K562 (cell line): ENCODE measurements around the gene TMEM141. TPM values are rescaled to one million over a fixed set of nuclear protein-coding genes. Genes with fewer than 3 reads are reported as not detected.

Source experiments
- ATAC-seq: fragments of 200-7000 bp; cut with Tn5 transposase; 3 replicates; pipeline ENCODE4 v1.9.1; 2020; ENCODE audit warnings: moderate library complexity
- BruUV-seq: library from RNA; stranded (reverse); fragments of 400-500 nt; replicated peaks from 2 replicates; lab custom pipeline; 2021; lab: Mats Ljungman, UMichigan
- CTCF ChIA-PET: fragments of 300-600 bp; formaldehyde crosslinking; extraction: SDS; loops from one replicate; lab custom pipeline; 2021; ENCODE audit warnings: low intra/inter-chr PET ratio; lab: Yijun Ruan, JAX
- POLR2A ChIA-PET: fragments of 300-600, 350-650 bp; sonication (Branson Sonifier 250); formaldehyde crosslinking; extraction: SDS; loops from one replicate; lab custom pipeline; 2021; ENCODE audit warnings: antibody characterized with exemption, inconsistent platforms; lab: Yijun Ruan, JAX
- DNase-seq, 4 experiments: peaks; one replicate each; pipeline versions ENCODE4 v3.0.0 to v3.0.0-alpha.2; 2011 to 2018; ENCODE audit warnings: low spot score in 3 of 4, mixed read lengths in 3 of 4; ENCODE audit errors: extremely low read depth in 1 of 4
- FAIRE-seq: peaks from 2 replicates; lab custom pipeline; 2011; peaks lifted over from hg19 to GRCh38; lab: Jason Lieb, UNC
- H2AFZ ChIP-seq: 2 replicates; pipeline ENCODE4 v1.6.0; 2011; ENCODE audit warnings: low read depth, low read length, control low read depth, inconsistent platforms
- H3K27ac ChIP-seq: fragments of 200-600 bp; 3 replicates; pipeline ENCODE4 v1.8.0; 2011; ENCODE audit warnings: low read depth, mild to moderate bottlenecking, control low read depth, inconsistent platforms, low read length, moderate library complexity, mixed read lengths; ENCODE audit errors: extremely low read depth
- H3K27me3 ChIP-seq, 2 experiments: fragments of 300-600 bp in 1 of 2; 2 replicates in 1 of 2; 3 replicates in 1 of 2; pipeline versions ENCODE4 v1.6.0 to v1.8.0; 2011; ENCODE audit warnings: inconsistent platforms in 2 of 2, low read length in 2 of 2, mild to moderate bottlenecking in 1 of 2, mixed read lengths in 1 of 2, moderate library complexity in 1 of 2; ENCODE audit not compliant: control insufficient read depth in 2 of 2, insufficient read depth in 2 of 2
- H3K36me3 ChIP-seq: fragments of 300-600 bp; 3 replicates; pipeline ENCODE4 v1.8.0; 2011; ENCODE audit warnings: mild to moderate bottlenecking, low read length, inconsistent platforms; ENCODE audit not compliant: control insufficient read depth, insufficient read depth
- H3K4me1 ChIP-seq, 2 experiments: fragments of 200-600 bp in 1 of 2; replicated peaks in 1 of 2; 2 replicates in 1 of 2; 3 replicates in 1 of 2; pipeline versions ENCODE4 v1.5.1 to v1.8.0; 2011; ENCODE audit warnings: inconsistent platforms in 2 of 2, low read length in 2 of 2, mild to moderate bottlenecking in 1 of 2, mixed read lengths in 1 of 2, moderate library complexity in 1 of 2; ENCODE audit not compliant: control insufficient read depth in 2 of 2, insufficient read depth in 2 of 2
- H3K4me2 ChIP-seq: 2 replicates; pipeline ENCODE4 v1.6.1; 2011; ENCODE audit warnings: low read length, control low read depth, inconsistent platforms, mixed read lengths; ENCODE audit not compliant: insufficient read depth
- H3K4me3 ChIP-seq: fragments of 200-600 bp; sonication (generic), shearing (Covaris generic); 2 replicates; pipeline ENCODE4 v1.5.1; 2016; ENCODE audit warnings: control low read depth, inconsistent platforms
- H3K79me2 ChIP-seq: fragments of 200-600 bp; 3 replicates; pipeline ENCODE4 v1.8.0; 2011; ENCODE audit warnings: low read length, inconsistent platforms; ENCODE audit not compliant: control insufficient read depth, insufficient read depth
- H3K9ac ChIP-seq, 2 experiments: 2 replicates each; pipeline versions ENCODE4 v1.6.0 to v1.6.1; 2011; ENCODE audit warnings: low read depth in 2 of 2, low read length in 2 of 2, control low read depth in 1 of 2, inconsistent platforms in 1 of 2, mild to moderate bottlenecking in 1 of 2, mixed read lengths in 1 of 2; ENCODE audit not compliant: insufficient read depth in 1 of 2
- H3K9me1 ChIP-seq: one replicate; pipeline ENCODE4 v1.6.0; 2011; ENCODE audit warnings: inconsistent platforms, mild to moderate bottlenecking, low read length, moderate library complexity; ENCODE audit not compliant: control insufficient read depth, insufficient read depth
- H3K9me3 ChIP-seq: replicated peaks from 2 replicates; pipeline ENCODE4 v1.5.1; 2011; ENCODE audit warnings: low read depth, low read length, inconsistent platforms; ENCODE audit not compliant: control insufficient read depth, insufficient read depth
- H4K20me1 ChIP-seq: replicated peaks from 2 replicates; pipeline ENCODE4 v1.6.1; 2011; ENCODE audit warnings: low read length, inconsistent platforms, mixed read lengths; ENCODE audit not compliant: control insufficient read depth, insufficient read depth
- HOXB6 ChIP-seq: fragments of 250-450 bp; sonication (Bioruptor Pico); IDR thresholded peaks from 2 replicates; pipeline ENCODE4 v1.5.1; 2022; ENCODE audit warnings: mild to moderate bottlenecking, borderline replicate concordance
- JUND ChIP-seq, 2 experiments: IDR thresholded peaks; 2 replicates in 1 of 2; 3 replicates in 1 of 2; pipeline ENCODE4 v1.6.1; 2011; ENCODE audit warnings: borderline replicate concordance in 2 of 2, low read depth in 2 of 2, low read length in 2 of 2, improper control_type of control experiment in 1 of 2, missing biosample characterization in 1 of 2, missing genetic modification characterization in 1 of 2, missing genetic modification reagents in 1 of 2
- MTA1 ChIP-seq: fragments of 450-650 bp; IDR thresholded peaks from 2 replicates; pipeline ENCODE4 v1.6.1; 2017; ENCODE audit warnings: borderline replicate concordance
- SIX5 ChIP-seq, 2 experiments: IDR thresholded peaks; 2 replicates each; pipeline ENCODE4 v1.6.1; 2011; ENCODE audit warnings: low read length in 2 of 2, borderline replicate concordance in 1 of 2, low read depth in 1 of 2, mild to moderate bottlenecking in 1 of 2, moderate library complexity in 1 of 2; ENCODE audit not compliant: insufficient read depth in 1 of 2
- YY1 ChIP-seq, 3 experiments: IDR thresholded peaks; 2 replicates each; pipeline ENCODE4 v1.6.1; 2011; ENCODE audit warnings: low read length in 2 of 3, mild to moderate bottlenecking in 2 of 3, moderate library complexity in 2 of 3, borderline replicate concordance in 1 of 3, control low read depth in 1 of 3, low read depth in 1 of 3; ENCODE audit not compliant: insufficient read depth in 3 of 3, insufficient replicate concordance in 2 of 3, control insufficient read depth in 1 of 3, insufficient read length in 1 of 3; ENCODE audit errors: extremely low read depth in 1 of 3
- ZNF668 ChIP-seq: fragments of 250-450 bp; sonication (Bioruptor Pico); IDR thresholded peaks from 2 replicates; pipeline ENCODE4 v1.8.0; 2022; ENCODE audit warnings: mild to moderate bottlenecking, inconsistent platforms
- ZNF699 ChIP-seq: fragments of 250-450 bp; sonication (Bioruptor Pico); IDR thresholded peaks from 2 replicates; pipeline ENCODE4 v1.8.0; 2021; ENCODE audit warnings: mild to moderate bottlenecking, moderate library complexity; ENCODE audit not compliant: insufficient replicate concordance
- WGBS: fragments of 100-300 bp; shearing (Covaris generic); methylation state at CpG from one replicate; pipeline ENCODE4 v1.1.6; 2016; ENCODE audit warnings: low coverage, mixed read lengths; ENCODE audit not compliant: insufficient coverage; ENCODE audit errors: missing lambda C conversion rate; 5-methylcytosine and 5-hydroxymethylcytosine counted together
- in situ Hi-C: fragments of 300-500 bp; cut with MboI; formaldehyde crosslinking; loops from 4 replicates; pipeline ENCODE4 v1.15.0; 2018; ENCODE audit warnings: inconsistent platforms, mixed read lengths
- intact Hi-C: fragments of 100-400 bp; cut with micrococcal nuclease; formaldehyde crosslinking; loops from 2 replicates; pipeline ENCODE4 v1.14.2; 2022
- polyA plus RNA-seq, 8 experiments: library from polyadenylated mRNA; depleted of rRNA in 4 of 8; stranded (reverse) in 5 of 8; unstranded in 3 of 8; fragments of >200 nt; fragmentation: Nextera tagmentation in 2 of 8; fragmentation: Illumina TruSeq in 1 of 8; extraction: Ambion mirVana in 2 of 8; extraction: Trizol in 1 of 8; gene quantifications; 2 replicates each; pipeline versions ENCODE4 v1.2.1 to v1.2.3, GENCODE V29; 2011 to 2014; ENCODE audit warnings: inconsistent platforms in 1 of 8, missing spikeins in 1 of 8
- total RNA-seq, 7 experiments: library from RNA; depleted of rRNA in 6 of 7; stranded (reverse); fragments of >200 nt in 6 of 7; fragmentation: Illumina TruSeq in 2 of 7; extraction: Trizol in 2 of 7; gene quantifications; 2 replicates each; pipeline versions ENCODE4 v1.2.1 to v1.2.3, GENCODE V29; 2011 to 2021; ENCODE audit warnings: low replicate concordance in 1 of 7
- TF ChIP-seq, protein P1 (sequence below): IDR thresholded peaks from 2 replicates; pipeline ENCODE4 v1.6.1; 2011; ENCODE audit warnings: borderline replicate concordance, low read depth, mild to moderate bottlenecking, moderate library complexity, low read length; ENCODE audit not compliant: insufficient read depth, poor library complexity, severe bottlenecking

TMEM141 gene
- total and polyA plus RNA-seq, 9 of the 15 experiments (the other 6 are each of a cell fraction or from before 2014, with no cell fraction given) = 21.5 to 123 (median 74.8) TPM

GRCh38 chr9:136769710-136770191, 21.4 kb upstream of the TMEM141 start (continued):
- TF ChIP-seq, protein P1, sequence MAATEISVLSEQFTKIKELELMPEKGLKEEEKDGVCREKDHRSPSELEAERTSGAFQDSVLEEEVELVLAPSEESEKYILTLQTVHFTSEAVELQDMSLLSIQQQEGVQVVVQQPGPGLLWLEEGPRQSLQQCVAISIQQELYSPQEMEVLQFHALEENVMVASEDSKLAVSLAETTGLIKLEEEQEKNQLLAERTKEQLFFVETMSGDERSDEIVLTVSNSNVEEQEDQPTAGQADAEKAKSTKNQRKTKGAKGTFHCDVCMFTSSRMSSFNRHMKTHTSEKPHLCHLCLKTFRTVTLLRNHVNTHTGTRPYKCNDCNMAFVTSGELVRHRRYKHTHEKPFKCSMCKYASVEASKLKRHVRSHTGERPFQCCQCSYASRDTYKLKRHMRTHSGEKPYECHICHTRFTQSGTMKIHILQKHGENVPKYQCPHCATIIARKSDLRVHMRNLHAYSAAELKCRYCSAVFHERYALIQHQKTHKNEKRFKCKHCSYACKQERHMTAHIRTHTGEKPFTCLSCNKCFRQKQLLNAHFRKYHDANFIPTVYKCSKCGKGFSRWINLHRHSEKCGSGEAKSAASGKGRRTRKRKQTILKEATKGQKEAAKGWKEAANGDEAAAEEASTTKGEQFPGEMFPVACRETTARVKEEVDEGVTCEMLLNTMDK = peak; percentile 80
- TF ChIP-seq ZNF668 = no peak
- peak in 1 of 3 experiments; percentile 50 for TF ChIP-seq YY1 (IDR thresholded peaks at IDR 0.05; ENCODE audit: borderline replicate concordance in 1 of 3, control insufficient read depth in 1 of 3, extremely low read depth in 1 of 3, insufficient read depth in 3 of 3, insufficient read length in 1 of 3, insufficient replicate concordance in 2 of 3, low read depth in 1 of 3, low read length in 2 of 3)

DNA sequence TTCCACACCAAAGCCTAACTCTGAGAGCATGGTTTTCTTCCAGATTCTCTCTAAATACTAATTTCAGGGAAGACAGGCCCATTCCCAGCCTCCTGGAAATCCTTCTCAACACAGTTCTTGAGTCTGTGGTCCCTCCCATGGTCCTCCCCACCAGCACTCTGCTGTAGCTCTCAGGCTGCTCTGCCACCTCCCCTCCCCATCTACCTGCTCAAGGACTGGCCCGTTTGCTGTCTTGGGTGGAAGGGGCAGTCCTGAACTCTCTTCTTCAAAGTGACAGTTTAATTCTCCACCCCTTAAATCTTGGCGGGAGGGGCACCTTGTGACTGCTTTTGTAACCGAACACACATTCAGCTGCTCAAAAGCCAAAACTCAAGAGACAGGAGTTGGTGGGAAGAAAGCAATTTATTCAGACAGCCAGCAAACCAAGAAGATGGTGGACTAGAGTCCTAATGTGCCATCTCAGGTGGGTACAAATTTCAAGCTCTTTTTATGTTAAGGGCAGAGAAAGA, 19.2 kb upstream of the TMEM141 start:
- Histone ChIP-seq H3K9me1 (no peaks in the 10 kb centered on the region), H3K4me2 (no peak overlapping the region), H2AFZ (no peak overlapping the region), H3K27ac (no peak overlapping the region), H4K20me1 (no peaks in the 10 kb centered on the region), H3K9me3 (peaks cover 11% of the 10 kb centered on the region), H3K27me3 (peaks cover 0 to 5% of the 10 kb centered on the region in 2 experiments; a peak in 1 of 5 replicates), H3K79me2 (no peaks in the 10 kb centered on the region), H3K4me1 (peaks cover 7 to 13% of the 10 kb centered on the region in 2 experiments; a peak in 4 of 5 replicates), H3K9ac (no peak overlapping the region), H3K4me3 (no peak overlapping the region), H3K36me3 (no peaks in the 10 kb centered on the region)
- WGBS = 33% methylated on average over 3 of the region's 3 CpGs
- intact Hi-C loops = no loop called here
- ChIA-PET CTCF (interaction anchor here (1.3 kb wide), 1 partner anchor 11 kb away, joined by 7 read pairs; no protein-coding TSS in a partner anchor), POLR2A (interaction anchor here (1.1 kb wide), 1 partner anchor 44 kb away, joined by 3 read pairs; no protein-coding TSS in a partner anchor)
- DNase-seq = no peak
- TF ChIP-seq MTA1 (no peak), HOXB6 (CRISPR knock-in tag) (no peak), ZNF699 (no peak), SIX5 (IDR thresholded peaks at IDR 0.05; ENCODE audit: borderline replicate concordance in 1 of 2, insufficient read depth in 1 of 2, low read depth in 1 of 2, low read length in 2 of 2) (no peak), JUND (IDR thresholded peaks at IDR 0.05; ENCODE audit: borderline replicate concordance, low read depth, low read length) (no peak), JUND (tag; IDR thresholded peaks at IDR 0.05; ENCODE audit: borderline replicate concordance, low read depth, low read length) (no peak)
- ATAC-seq = no peak
- no TSS peak for BruUV-seq
- no peak for FAIRE-seq
- in situ Hi-C loops = loop anchor here (5.0 kb wide), 1 partner anchor 265 kb away; no protein-coding TSS in a partner anchor
